ENCODE measurements around the gene MRPL3. TPM values are rescaled to one million over a fixed set of nuclear protein-coding genes. Genes with fewer than 3 reads are reported as not detected.

MRPL3 gene
- total RNA-seq, 4 donors from 2014 or later = 45.6 to 125 (median 104) TPM

GRCh38 chr3:131432441-131432840 lies 70.3 kb downstream of the MRPL3 start:
- intact Hi-C loops (cut with DNase I) = no loop called here
- no peak overlapping the region for H3K4me3 ChIP-seq
- H3K4me1 ChIP-seq = no peaks in the 10 kb centered on the region
- H3K36me3 ChIP-seq = no peaks in the 10 kb centered on the region
- H3K27me3 ChIP-seq = no peaks in the 10 kb centered on the region
- no peaks in the 10 kb centered on the region for H3K9me3 ChIP-seq
- WGBS, 2 donors = 31 to 38% methylated on average over 2 to 3 of the region's 3 CpGs
- no peak for DNase-seq
- no peak overlapping the region for H3K27ac ChIP-seq
- TF ChIP-seq CTCF (IDR thresholded peaks at IDR 0.05) = no peak
- TF ChIP-seq POLR2A (IDR thresholded peaks at IDR 0.05) = no peak

GRCh38 chr3:131431754-131432153 lies 71.0 kb downstream of the MRPL3 start:
- no peaks in the 10 kb centered on the region for H3K9me3 ChIP-seq
- TF ChIP-seq POLR2A (IDR thresholded peaks at IDR 0.05) (no peak), CTCF (IDR thresholded peaks at IDR 0.05) (no peak)
- 62 to 70% methylated on average over 3 to 4 of the region's 5 CpGs for WGBS, 2 donors
- no peak for DNase-seq
- intact Hi-C loops (cut with DNase I) = no loop called here
- no peak overlapping the region for H3K4me3 ChIP-seq
- no peaks in the 10 kb centered on the region for H3K27me3 ChIP-seq
- no peaks in the 10 kb centered on the region for H3K36me3 ChIP-seq
- no peaks in the 10 kb centered on the region for H3K4me1 ChIP-seq
- no peak overlapping the region for H3K27ac ChIP-seq

GRCh38 chr3:131427226-131427625 lies 75.5 kb downstream of the MRPL3 start:
- Histone ChIP-seq H3K36me3 (no peaks in the 10 kb centered on the region), H3K4me1 (no peaks in the 10 kb centered on the region), H3K27me3 (peaks cover 0 to 4% (median 0%) of the 10 kb centered on the region in 4 donors), H3K27ac (no peak overlapping the region), H3K9me3 (no peaks in the 10 kb centered on the region), H3K4me3 (no peak overlapping the region)
- no peak for DNase-seq
- intact Hi-C loops (cut with DNase I) = no loop called here
- WGBS, 2 donors = 51 to 66% methylated on average over 2 of the region's 2 CpGs
- TF ChIP-seq POLR2A (IDR thresholded peaks at IDR 0.05) (no peak), CTCF (IDR thresholded peaks at IDR 0.05) (no peak)

- DNase-seq = no peak
- no peaks in the 10 kb centered on the region for H3K4me1 ChIP-seq
- no peaks in the 10 kb centered on the region for H3K36me3 ChIP-seq
- intact Hi-C loops (cut with DNase I) = no loop called here
- H3K4me3 ChIP-seq = no peak overlapping the region
- peaks cover 0 to 4% (median 0%) of the 10 kb centered on the region in 4 donors for H3K27me3 ChIP-seq
- no peaks in the 10 kb centered on the region for H3K9me3 ChIP-seq
- H3K27ac ChIP-seq = no peak overlapping the region
- no peak for TF ChIP-seq CTCF (IDR thresholded peaks at IDR 0.05)
These were observed 80.7 kb downstream of the MRPL3 start for GRCh38 chr3:131421957-131422498.

- no peaks in the 10 kb centered on the region for H3K4me1 ChIP-seq
- no peak overlapping the region for H3K4me3 ChIP-seq
- H3K9me3 ChIP-seq = no peaks in the 10 kb centered on the region
- H3K27ac ChIP-seq = no peak overlapping the region
- no peak for DNase-seq
- WGBS, 2 donors = 83 to 92% methylated on average over 1 of the region's 1 CpG
- TF ChIP-seq CTCF (IDR thresholded peaks at IDR 0.05) (no peak), POLR2A (IDR thresholded peaks at IDR 0.05) (no peak)
- no peaks in the 10 kb centered on the region for H3K36me3 ChIP-seq
- H3K27me3 ChIP-seq = peaks cover 0 to 4% (median 0%) of the 10 kb centered on the region in 4 donors
- intact Hi-C loops (cut with DNase I) = no loop called here
These were observed 81.5 kb downstream of the MRPL3 start for GRCh38 chr3:131421301-131421700.
